ENCODE results near the gene IRF2BP2. TPM values are rescaled to one million over a fixed set of nuclear protein-coding genes. Genes with fewer than 3 reads are reported as not detected.
"Not testable (repeated sequence)": the region's sequence is repeated elsewhere in the genome, so short reads cannot be mapped to it uniquely, and the experiment has no call there.

IRF2BP2 gene
- total and polyA plus RNA-seq, 11 donors: 36.1 to 126 (median 80.1) TPM

DNA sequence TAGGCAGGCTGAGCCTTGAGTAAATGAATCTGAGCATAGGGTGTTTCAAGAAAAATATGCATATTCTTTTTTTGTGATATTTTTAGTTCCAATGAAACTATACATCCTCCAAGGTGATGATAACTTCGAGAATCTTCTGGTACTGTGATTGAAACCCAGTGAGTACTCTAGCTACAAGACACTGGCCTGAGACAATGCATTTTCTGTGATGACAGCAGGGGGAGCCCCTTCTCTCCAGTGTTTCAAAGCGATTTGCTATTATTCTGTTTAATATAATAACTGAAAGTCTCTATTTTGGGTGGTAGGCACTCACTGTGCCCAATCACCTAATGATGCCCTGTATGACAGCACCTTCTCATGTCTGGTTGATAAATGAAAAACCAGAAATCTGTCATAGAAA lies 12.1 kb downstream of the IRF2BP2 start:
- peaks cover 25 to 48% (median 39%) of the 10 kb centered on the region in 12 donors for H3K4me1 ChIP-seq
- 36 to 54% (median 42%) methylated on average over 2 of the region's 2 CpGs for WGBS, 4 donors
- no peak overlapping the region for H3K4me3 ChIP-seq
- H3K36me3 ChIP-seq: peaks cover 0 to 8% (median 0%) of the 10 kb centered on the region in 9 donors
- intact Hi-C loops (cut with DNase I): loop anchor here (1.0 to 10.0 kb wide), 13 partner anchors 15 to 489 kb away; no protein-coding TSS in a partner anchor
- TF ChIP-seq, protein P1, sequence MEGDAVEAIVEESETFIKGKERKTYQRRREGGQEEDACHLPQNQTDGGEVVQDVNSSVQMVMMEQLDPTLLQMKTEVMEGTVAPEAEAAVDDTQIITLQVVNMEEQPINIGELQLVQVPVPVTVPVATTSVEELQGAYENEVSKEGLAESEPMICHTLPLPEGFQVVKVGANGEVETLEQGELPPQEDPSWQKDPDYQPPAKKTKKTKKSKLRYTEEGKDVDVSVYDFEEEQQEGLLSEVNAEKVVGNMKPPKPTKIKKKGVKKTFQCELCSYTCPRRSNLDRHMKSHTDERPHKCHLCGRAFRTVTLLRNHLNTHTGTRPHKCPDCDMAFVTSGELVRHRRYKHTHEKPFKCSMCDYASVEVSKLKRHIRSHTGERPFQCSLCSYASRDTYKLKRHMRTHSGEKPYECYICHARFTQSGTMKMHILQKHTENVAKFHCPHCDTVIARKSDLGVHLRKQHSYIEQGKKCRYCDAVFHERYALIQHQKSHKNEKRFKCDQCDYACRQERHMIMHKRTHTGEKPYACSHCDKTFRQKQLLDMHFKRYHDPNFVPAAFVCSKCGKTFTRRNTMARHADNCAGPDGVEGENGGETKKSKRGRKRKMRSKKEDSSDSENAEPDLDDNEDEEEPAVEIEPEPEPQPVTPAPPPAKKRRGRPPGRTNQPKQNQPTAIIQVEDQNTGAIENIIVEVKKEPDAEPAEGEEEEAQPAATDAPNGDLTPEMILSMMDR (IDR thresholded peaks at IDR 0.05): peak; percentile 38 to 73 (median 64)
- TF ChIP-seq POLR2A (IDR thresholded peaks at IDR 0.05): no peak
- H3K9me3 ChIP-seq: no peaks in the 10 kb centered on the region
- ATAC-seq (no peak), DNase-seq (peak in 4 of 5 donors; percentile 46 to 55 (median 50))
- peak overlapping the region in 7 of 12 donors; percentile 6 to 100 (median 98) for H3K27ac ChIP-seq
- no peaks in the 10 kb centered on the region for H3K27me3 ChIP-seq

DNA sequence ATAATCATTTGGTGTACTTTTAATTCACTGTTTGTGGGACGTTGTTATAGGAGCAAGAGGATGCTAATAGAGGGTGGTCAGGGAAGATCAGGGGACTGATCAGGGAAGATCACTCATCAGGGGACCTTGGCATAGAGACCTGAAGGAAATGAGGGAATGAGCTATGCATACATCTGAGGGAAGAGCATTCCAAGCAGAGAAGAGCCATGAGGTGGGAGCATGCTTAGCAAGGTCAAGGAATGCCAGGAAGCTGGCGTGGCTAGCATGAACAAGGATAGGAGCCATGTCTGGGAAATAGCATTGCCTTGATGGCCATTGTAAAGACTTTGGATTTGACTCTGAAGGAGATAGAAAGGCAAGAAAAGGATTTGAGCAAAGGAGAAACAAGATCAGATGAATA lies 14.1 kb downstream of the IRF2BP2 start:
- peaks cover 10 to 28% (median 21%) of the 10 kb centered on the region in 12 donors for H3K4me1 ChIP-seq
- no peak for DNase-seq
- H3K4me3 ChIP-seq: no peak overlapping the region
- H3K9me3 ChIP-seq: no peaks in the 10 kb centered on the region
- 93 to 99% (median 96%) methylated on average over 2 of the region's 2 CpGs for WGBS, 4 donors
- intact Hi-C loops (cut with DNase I): loop anchor here in 5 of 10 donors (5.0 to 10.0 kb wide), 5 partner anchors 59 to 491 kb away; no protein-coding TSS in a partner anchor
- no peak for TF ChIP-seq POLR2A (IDR thresholded peaks at IDR 0.05)
- TF ChIP-seq, protein P1 (IDR thresholded peaks at IDR 0.05): no peak
- no peak for ATAC-seq
- H3K36me3 ChIP-seq: no peaks in the 10 kb centered on the region
- no peak overlapping the region for H3K27ac ChIP-seq
- H3K27me3 ChIP-seq: no peaks in the 10 kb centered on the region

DNA sequence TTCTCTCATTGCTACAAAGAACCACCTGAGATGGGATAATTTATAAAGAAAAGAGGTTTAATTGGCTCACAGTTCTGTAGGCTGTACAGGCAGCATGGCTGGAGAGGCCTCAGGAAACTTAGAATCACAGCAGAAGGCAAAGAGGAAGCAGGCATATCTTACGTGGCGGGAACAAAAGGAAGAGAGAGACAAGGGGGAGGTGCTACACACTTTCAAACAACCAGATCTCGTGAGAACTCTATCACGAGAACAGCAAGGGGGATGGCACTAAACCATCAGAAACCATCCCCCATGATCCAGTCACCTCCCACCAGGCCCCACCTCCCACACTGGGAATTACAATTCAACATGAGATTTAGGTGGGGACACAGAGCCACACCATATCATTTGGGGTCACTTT lies 15.4 kb downstream of the IRF2BP2 start:
- intact Hi-C loops (cut with DNase I): loop anchor here in 2 of 10 donors (5.0 to 10.0 kb wide), 2 partner anchors 42 to 380 kb away; no protein-coding TSS in a partner anchor
- 70 to 90% (median 77%) methylated on average over 4 of the region's 4 CpGs for WGBS, 4 donors
- not testable (repeated sequence) for DNase-seq

DNA sequence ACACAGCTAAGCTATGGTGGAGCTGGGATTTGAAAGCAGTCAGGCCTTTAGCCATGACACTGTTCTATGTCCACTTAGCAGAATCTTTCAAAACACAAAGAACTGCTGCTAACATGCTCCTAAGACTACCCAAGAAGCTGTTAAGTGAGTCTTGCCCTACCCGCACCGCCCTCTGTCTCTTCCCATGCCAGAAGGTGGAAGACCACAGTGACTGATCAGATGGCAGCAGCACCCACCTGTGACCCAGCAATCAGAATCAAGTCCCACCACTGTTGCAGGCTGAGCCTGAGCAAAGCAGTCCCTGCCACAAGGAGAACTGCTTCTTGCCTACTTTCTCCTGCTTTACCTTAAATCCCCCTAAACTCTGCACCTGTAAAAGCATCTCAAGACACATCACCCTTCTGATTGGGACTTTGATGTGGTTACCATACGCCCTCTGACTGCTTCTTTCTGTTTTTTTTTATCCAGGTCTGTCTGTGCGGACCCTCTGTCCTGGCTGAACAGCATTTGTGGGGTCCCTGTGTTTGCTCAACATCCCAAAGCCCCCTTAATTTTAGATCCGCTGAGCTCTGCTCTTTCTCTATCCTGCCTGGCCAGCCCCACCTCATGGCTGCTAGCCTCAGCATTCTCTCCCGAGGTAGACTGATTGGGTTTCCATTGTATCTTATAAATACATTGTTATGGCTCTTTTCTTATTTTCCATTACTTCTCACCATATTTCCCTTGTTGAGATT lies 16.0 kb downstream of the IRF2BP2 start:
- intact Hi-C loops (cut with DNase I): loop anchor here in 2 of 10 donors (5.0 to 10.0 kb wide), 2 partner anchors 42 to 381 kb away; no protein-coding TSS in a partner anchor
- DNase-seq (no peak), ATAC-seq (no peak)
- Histone ChIP-seq H3K9me3 (no peaks in the 10 kb centered on the region), H3K4me1 (peaks cover 5 to 27% (median 13%) of the 10 kb centered on the region in 12 donors), H3K36me3 (no peaks in the 10 kb centered on the region), H3K27me3 (no peaks in the 10 kb centered on the region), H3K4me3 (no peak overlapping the region), H3K27ac (no peak overlapping the region)
- TF ChIP-seq, protein P1 (IDR thresholded peaks at IDR 0.05): no peak
- no peak for TF ChIP-seq POLR2A (IDR thresholded peaks at IDR 0.05)
- 95 to 97% (median 96%) methylated on average over 6 of the region's 6 CpGs for WGBS, 4 donors

More for the DNA sequence above, 15.4 kb downstream of the IRF2BP2 start:
- not testable (repeated sequence) for H3K36me3 ChIP-seq, H3K4me3 ChIP-seq, ATAC-seq, H3K9me3 ChIP-seq, H3K27me3 ChIP-seq, H3K27ac ChIP-seq
- peaks cover 5 to 27% (median 17%) of the 10 kb centered on the region in 12 donors for H3K4me1 ChIP-seq
